Measurements from ENCODE around the gene SSPN.

The SSPN gene

GRCh38 chr12:26195641-26196420, 458 bp downstream of the SSPN start:
- no peak overlapping the region for H3K27ac ChIP-seq (ENCODE audit: low read length)
- no peaks in the 10 kb centered on the region for H3K4me1 ChIP-seq (ENCODE audit: insufficient read depth, low read length)
- H3K36me3 ChIP-seq (ENCODE audit: insufficient read depth, low read length) = no peaks in the 10 kb centered on the region
- H2AFZ ChIP-seq (ENCODE audit: low read depth, low read length) = no peak overlapping the region
- no peak for DNase-seq
- H3K4me3 ChIP-seq (ENCODE audit: low read depth in 1 of 2, low read length in 2 of 2) = no peak overlapping the region
- H4K20me1 ChIP-seq (ENCODE audit: insufficient read depth, low read length) = no peaks in the 10 kb centered on the region
- TF ChIP-seq EZH2 (IDR thresholded peaks at IDR 0.05; ENCODE audit: borderline replicate concordance, low read depth, low read length, severe bottlenecking) = no peak
- TF ChIP-seq CTCF (IDR thresholded peaks at IDR 0.05; ENCODE audit: borderline replicate concordance, extremely low read depth, low read length, poor library complexity, severe bottlenecking) = no peak
- peaks cover 10% of the 10 kb centered on the region for H3K27me3 ChIP-seq (ENCODE audit: insufficient read depth, low read length, poor library complexity)
- H3K4me2 ChIP-seq (ENCODE audit: insufficient read depth, low read length) = no peak overlapping the region
- no peak overlapping the region for H3K9ac ChIP-seq (ENCODE audit: low read depth, low read length)
- H3K79me2 ChIP-seq (ENCODE audit: insufficient read depth, low read length) = no peaks in the 10 kb centered on the region
- ATAC-seq (ENCODE audit: insufficient read depth, low read depth) = no peak
- no peaks in the 10 kb centered on the region for H3K9me3 ChIP-seq (ENCODE audit: insufficient read depth, low read length, severe bottlenecking)

DNA sequence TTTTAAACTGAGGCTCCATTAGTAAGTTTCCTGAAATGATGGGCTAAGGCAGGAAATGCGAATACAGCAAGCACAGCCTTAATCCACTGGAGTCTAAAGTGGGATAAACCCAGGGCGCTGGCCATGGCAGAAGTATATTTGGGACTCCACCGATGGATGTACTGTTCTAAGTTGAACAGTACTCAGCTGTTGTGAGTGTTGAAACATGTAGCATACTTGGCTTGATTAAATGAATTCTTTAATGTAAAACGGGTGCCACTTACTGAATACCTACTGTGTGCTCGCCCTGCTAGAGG, 996 bp downstream of the SSPN start:
- H3K9ac ChIP-seq (ENCODE audit: low read depth, low read length) = no peak overlapping the region
- no peaks in the 10 kb centered on the region for H3K4me1 ChIP-seq (ENCODE audit: insufficient read depth, low read length)
- ATAC-seq (ENCODE audit: insufficient read depth, low read depth) (no peak), DNase-seq (no peak)
- H4K20me1 ChIP-seq (ENCODE audit: insufficient read depth, low read length) = no peaks in the 10 kb centered on the region
- H3K4me2 ChIP-seq (ENCODE audit: insufficient read depth, low read length) = no peak overlapping the region
- H3K9me3 ChIP-seq (ENCODE audit: insufficient read depth, low read length, severe bottlenecking) = no peaks in the 10 kb centered on the region
- no peak overlapping the region for H3K4me3 ChIP-seq (ENCODE audit: low read depth in 1 of 2, low read length in 2 of 2)
- no peaks in the 10 kb centered on the region for H3K36me3 ChIP-seq (ENCODE audit: insufficient read depth, low read length)
- no peak overlapping the region for H3K27ac ChIP-seq (ENCODE audit: low read length)
- TF ChIP-seq EZH2 (IDR thresholded peaks at IDR 0.05; ENCODE audit: borderline replicate concordance, low read depth, low read length, severe bottlenecking) (no peak), CTCF (IDR thresholded peaks at IDR 0.05; ENCODE audit: borderline replicate concordance, extremely low read depth, low read length, poor library complexity, severe bottlenecking) (no peak)
- H3K27me3 ChIP-seq (ENCODE audit: insufficient read depth, low read length, poor library complexity) = peaks cover 10% of the 10 kb centered on the region
- H3K79me2 ChIP-seq (ENCODE audit: insufficient read depth, low read length) = no peaks in the 10 kb centered on the region
- H2AFZ ChIP-seq (ENCODE audit: low read depth, low read length) = no peak overlapping the region

GRCh38 chr12:26197832-26198231, 2.5 kb downstream of the SSPN start:
- no peak overlapping the region for H2AFZ ChIP-seq (ENCODE audit: low read depth, low read length)
- no peak overlapping the region for H3K27ac ChIP-seq (ENCODE audit: low read length)
- DNase-seq = no peak
- H4K20me1 ChIP-seq (ENCODE audit: insufficient read depth, low read length) = no peaks in the 10 kb centered on the region
- H3K4me1 ChIP-seq (ENCODE audit: insufficient read depth, low read length) = no peaks in the 10 kb centered on the region
- H3K9ac ChIP-seq (ENCODE audit: low read depth, low read length) = no peak overlapping the region
- H3K4me3 ChIP-seq (ENCODE audit: low read depth in 1 of 2, low read length in 2 of 2) = no peak overlapping the region
- no peak for ATAC-seq (ENCODE audit: insufficient read depth, low read depth)
- no peak for TF ChIP-seq EZH2 (IDR thresholded peaks at IDR 0.05; ENCODE audit: borderline replicate concordance, low read depth, low read length, severe bottlenecking)
- no peak for TF ChIP-seq CTCF (IDR thresholded peaks at IDR 0.05; ENCODE audit: borderline replicate concordance, extremely low read depth, low read length, poor library complexity, severe bottlenecking)
- H3K9me3 ChIP-seq (ENCODE audit: insufficient read depth, low read length, severe bottlenecking) = no peaks in the 10 kb centered on the region
- no peaks in the 10 kb centered on the region for H3K36me3 ChIP-seq (ENCODE audit: insufficient read depth, low read length)
- no peak overlapping the region for H3K4me2 ChIP-seq (ENCODE audit: insufficient read depth, low read length)
- H3K79me2 ChIP-seq (ENCODE audit: insufficient read depth, low read length) = no peaks in the 10 kb centered on the region
- H3K27me3 ChIP-seq (ENCODE audit: insufficient read depth, low read length, poor library complexity) = peaks cover 5% of the 10 kb centered on the region
